NCI-H2227 (cell line): Measurements from ENCODE around the gene CNNM4.

Experiments
- DNase-seq: peaks from one replicate; lab custom pipeline; 2025; ENCODE audit not compliant: unreplicated experiment; lab: John Stamatoyannopoulos, UW

Gene CNNM4

DNA sequence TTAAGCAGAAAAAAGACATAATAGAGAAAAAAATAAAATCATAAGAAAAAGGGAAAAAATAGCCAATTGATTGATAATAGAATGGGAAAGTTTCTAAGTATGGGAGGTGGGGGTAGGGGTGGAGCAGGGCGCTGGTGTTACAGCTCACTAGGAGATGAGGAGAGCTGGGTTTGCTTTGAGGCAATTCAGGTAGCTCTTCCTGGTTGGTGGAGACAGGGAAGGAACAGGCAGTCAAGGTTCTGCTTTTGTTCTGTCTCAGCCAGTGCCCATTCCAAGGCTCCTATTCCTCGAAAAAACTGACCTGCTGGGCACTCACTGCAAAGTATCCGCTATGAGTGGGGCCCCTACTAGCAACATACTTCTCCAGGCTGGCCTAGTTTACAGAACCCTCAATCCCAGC is 1.7 kb upstream of the CNNM4 start:
- no peak for DNase-seq

DNA sequence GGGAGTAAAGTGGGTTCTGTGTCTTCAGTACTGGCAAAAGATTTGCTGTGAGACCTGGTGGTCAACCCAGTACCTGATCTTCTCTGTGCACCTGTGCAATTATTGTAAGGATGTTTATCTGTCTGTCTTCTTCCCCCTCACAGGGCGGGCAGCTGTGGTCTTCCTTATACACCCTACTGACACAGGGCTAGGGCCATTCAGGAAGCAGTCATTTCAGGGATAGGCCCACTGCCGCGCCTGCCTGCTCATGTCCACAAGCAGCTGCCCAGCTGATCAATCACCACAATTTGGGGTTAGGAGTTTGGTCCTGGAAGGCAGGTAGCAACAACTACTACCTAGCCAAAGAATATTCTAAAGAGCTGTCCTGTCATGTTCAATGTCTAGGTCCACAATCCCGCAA is 1.2 kb upstream of the CNNM4 start:
- no peak for DNase-seq

DNA sequence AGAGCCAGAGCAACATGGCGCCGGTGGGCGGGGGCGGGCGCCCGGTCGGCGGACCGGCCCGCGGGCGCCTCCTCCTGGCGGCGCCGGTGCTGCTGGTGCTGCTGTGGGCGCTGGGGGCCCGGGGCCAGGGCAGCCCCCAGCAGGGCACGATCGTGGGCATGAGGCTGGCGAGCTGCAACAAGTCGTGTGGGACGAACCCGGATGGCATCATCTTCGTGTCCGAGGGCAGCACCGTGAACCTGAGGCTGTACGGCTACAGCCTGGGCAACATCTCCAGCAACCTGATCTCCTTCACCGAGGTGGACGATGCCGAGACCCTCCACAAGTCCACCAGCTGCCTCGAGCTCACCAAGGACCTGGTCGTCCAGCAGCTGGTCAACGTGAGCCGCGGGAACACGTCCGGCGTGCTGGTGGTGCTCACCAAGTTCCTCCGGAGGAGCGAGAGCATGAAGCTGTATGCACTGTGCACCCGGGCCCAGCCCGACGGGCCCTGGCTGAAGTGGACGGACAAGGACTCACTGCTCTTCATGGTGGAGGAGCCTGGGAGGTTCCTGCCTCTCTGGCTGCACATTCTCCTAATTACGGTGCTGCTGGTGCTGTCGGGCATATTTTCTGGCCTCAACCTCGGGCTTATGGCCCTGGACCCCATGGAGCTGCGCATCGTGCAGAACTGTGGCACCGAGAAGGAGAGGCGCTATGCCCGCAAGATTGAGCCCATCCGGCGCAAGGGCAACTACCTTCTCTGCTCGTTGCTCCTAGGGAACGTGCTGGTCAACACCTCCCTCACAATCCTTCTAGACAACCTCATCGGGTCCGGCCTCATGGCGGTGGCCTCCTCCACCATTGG is 507 bp downstream of the CNNM4 start:
- DNase-seq: peak; percentile 66

DNA sequence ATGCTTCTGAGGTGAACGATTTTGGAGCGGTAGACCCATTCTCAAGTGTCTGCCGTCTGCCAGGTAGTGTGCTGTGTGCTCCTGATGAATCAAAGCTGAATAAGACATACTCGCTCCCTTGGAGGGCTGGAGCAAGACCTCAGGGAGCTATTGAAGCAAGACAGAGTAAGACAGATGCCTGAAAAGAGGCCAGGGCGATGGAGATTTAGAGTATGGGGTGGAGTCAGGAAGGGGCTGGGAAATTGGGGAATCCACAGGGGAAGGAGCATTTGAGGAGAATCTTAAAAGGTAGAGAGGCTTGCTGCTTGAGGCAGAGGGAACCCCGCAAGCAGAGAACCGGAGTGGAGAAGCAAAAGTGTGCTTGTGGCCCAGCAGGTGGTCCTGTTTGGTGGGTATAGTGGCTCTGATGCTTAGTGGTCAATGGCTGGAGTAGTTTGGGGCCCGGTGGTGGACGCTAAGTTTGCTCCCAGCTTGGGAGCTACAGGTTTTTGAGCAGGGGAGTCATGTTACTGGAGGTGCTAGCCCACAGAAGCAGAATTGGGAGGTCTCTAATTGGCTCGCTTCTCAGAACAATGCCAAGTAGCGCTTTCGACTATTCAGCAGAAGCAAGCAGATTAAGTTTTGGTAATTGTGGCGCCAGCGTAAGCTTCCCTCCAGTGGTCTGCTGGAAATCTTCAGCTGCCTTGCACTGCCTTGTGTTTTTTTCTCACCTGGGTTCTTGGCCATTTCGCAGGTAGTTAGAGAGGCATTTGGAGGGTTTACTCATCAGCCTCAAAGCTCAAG is 2.0 kb downstream of the CNNM4 start:
- no peak for DNase-seq

DNA sequence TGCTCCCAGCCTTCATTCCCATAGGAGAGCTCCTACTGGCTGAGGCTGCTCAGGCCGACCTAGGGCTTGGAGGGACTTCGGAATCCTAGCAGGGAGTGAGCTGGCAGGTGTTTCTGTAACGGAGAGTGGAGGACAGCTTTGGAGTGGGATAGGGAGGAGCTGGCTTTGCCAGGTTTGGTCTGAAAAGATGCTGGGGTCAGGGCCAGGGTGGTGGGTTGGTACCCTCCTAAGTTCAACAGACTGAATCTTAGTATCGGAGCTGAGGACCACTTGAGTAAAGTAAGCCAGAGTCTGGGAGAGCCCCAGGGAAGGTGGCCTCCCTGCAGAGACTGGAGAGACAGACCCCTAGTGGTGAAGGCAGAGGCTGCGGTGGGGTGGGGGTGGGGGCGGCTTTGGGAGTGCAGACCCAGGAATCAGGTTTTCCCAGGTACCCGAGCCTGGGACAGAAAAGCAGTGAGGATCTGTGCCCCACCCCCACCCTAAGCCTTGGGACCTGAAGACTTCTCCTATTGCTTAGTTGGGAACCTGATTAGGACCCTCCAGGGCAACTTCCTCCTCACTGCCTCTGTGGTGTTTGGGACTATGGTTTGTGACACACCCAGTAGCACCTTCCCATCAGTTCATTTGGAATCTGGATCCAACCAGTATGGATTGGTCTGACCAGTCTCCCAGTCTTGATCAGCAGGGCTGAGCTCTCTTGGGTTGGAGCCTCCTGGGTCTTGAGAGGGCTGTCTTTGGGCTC is 3.0 kb downstream of the CNNM4 start:
- no peak for DNase-seq

DNA sequence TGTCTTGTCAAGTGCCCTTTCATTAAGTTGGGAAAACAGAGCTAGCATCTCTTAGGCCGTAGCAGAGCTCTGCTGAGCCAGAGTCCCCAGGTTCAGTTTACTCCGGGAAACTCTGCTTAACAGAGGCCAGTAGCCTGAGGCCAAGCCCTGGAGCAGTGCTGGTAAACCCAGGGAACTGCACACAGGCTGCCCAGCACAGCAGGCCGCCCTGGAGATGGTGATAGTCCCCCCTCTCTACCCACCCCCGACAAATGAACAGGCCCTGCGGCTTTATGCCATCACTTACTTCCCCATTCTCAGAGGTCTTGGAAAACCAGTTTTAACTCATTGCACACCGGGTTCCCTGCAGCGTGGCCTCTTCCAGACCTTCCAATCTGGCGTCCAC is 3.5 kb downstream of the CNNM4 start:
- peak; percentile 37 for DNase-seq

DNA sequence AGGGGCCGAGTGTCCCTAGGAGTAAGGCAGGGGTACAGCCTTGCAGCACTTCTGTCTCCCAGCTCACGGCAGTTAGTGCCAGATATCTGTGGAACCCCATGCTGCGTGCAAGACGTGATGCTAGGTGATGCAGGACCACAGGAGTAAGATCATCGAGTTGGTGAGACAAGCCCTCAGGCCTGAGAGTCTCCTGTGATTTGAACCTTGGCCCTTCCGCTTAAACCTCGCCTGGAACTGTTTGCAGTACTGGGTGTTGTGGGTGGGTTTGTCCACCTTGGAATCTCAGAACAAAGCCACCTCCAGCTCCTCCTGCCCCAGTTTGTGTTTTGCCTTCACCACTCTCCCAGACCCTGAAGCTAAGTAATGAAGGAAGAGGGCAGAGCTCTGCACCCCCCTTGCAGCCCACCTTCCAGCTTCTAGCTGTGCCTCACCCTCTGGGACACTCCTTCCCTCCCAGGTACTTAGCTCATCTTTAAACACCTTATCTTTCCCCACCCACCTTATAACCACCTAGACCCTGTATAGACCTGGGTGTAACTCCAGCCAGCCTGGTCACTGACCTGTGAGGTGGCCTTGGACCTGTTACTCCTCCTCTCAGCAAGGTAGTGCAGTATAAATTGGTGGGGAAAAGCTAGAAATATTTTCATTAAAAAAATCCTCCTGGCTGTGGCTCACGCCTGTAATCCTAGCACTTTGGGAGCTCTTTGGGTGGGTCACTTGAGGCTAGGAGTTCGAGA is 6.6 kb downstream of the CNNM4 start:
- no peak for DNase-seq

DNA sequence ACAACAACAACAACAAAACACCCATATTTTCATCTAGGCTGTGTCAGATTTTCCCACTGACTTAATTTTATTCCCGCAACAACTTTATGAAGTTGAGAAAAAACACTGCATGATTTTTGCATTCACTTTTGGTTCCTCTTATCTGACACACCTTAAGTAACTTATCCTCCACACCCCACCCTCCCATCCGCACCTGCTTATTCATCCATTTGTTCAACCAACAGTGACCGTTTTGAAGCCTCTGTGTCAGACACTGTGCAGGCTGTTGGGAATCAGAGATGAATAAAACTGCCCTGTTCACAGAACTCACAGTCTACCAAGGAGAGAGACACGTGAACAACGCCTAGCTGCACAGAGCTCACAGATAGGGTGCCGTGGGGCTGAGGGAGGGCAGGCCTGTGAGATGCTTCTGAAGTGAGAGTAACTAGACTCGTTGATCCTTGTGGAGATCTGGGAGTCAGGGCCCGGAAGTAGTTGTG is 7.4 kb downstream of the CNNM4 start:
- no peak for DNase-seq

DNA sequence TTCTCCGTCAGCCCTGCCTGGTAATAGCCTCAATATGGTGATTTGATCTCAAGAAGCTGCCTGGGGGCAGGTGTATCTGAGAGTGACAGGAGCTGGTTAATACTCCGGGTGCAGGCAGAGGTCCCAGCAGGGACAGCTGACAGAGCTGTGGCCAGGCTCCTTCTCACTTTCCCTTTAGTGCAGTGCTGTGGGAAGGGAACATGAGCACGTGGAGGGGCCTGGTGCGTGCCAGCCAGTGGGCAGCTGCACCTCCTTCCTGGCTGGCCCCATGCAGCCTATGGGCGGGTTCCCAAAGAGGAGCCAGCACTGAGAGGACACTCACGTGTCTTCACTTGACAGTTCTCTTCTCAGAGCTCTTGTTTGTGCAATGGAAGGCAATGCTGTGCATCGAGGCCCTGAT is 9.1 kb downstream of the CNNM4 start:
- DNase-seq: no peak

DNA sequence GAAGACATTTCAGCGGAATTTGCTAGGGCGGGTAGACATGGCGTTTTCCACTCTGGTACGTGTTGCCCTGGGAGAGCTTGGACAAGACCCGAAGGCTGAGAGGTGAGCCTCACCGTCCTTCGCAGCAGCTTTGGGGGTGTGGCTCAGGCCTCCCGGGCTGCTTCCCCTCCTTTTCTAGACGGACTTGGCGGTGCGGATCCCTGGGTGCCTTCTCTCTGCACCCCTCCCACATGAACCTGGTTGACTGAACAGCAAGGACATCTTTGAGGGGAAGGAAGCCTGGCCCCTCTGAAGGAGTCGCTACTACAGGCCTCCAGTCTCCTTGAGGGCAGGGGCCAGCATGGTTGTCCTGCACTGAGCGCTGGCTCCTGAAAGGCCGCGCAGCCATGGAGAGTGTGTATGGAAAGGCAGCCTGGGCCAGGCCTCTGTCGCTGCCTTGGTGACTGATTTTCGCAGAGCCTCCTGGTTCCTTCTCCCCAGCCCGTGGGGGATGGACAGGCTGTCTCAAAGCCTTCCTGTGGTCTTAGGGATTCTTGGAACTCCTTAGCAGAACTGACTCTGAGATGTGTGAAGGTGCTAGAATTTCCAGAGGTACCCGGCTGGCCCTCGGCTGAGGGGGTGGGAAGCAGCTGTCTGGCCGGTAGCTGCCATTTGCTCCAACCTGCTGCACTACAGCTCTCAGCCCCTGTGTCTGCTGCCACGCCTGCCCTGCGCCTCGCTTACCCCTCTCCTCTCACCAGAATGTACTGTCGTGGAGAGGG is 9.9 kb downstream of the CNNM4 start:
- no peak for DNase-seq

DNA sequence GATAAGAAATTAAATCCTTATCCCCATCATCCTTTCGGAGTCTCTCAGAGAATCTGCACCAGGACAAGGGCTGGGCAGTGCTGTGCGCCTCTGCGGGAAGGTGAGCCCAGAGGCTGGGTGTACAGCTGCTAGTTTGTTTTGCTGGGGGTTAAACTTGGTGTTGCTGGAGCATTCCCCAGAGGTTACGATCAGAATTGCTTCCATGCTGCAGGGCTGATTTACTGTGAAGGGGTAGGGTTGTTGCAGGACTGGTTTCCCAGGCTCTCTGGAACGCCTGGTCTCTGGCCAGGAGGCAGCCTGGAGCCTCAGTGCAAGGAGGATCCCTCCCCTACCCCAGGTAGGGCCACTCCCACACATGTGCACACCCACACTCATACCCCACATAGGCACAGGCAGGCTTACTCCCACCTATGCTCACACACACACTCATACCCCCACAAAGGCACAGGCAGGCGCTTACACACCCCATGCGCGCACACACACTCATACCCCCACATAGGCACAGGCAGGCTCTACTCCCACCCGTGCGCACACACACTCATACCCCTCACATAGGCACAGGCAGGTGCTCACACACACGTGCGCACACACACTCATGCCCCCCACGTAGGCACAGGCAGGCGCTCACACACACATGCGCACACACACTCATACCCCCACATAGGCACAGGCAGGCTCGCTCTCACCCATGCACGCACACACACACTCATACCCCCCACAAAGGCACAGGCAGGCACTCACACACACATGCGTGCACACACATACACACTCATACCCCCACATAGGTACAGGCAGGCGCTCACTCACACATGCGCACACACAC is 11.3 kb downstream of the CNNM4 start:
- DNase-seq: no peak

DNA sequence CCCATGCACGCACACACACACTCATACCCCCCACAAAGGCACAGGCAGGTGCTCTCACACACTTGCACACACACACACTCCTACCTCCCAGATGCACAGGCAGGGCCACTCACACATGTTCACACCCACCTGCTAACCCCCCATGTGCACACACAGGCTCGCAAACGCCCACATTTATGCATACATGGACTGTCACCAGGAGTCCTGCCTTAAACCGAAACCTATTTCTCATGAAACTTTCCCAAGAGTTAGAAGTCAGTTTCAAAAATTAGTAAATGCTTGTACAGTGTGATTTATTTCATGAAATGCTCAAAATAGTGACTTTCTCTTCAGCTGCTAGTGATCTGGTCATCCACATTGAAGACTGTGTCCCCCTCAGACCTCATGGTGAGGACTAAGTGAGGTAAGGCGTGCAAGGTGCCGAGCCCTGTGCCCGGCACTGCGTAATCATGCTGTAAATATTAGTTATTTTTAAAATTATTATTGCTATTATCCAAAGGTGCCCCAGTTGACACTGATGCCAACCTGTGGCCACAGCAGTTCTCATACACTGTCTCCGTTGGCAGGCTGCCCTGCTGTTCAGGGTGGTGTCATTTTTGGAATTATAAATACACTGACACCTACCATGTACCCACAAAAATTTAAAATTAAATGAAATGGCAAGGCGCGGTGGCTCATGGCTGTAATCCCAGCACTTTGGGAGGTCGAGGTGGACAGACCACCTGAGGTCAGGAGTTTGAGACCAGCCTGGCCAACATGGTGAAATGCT is 12.4 kb downstream of the CNNM4 start:
- no peak for DNase-seq

DNA sequence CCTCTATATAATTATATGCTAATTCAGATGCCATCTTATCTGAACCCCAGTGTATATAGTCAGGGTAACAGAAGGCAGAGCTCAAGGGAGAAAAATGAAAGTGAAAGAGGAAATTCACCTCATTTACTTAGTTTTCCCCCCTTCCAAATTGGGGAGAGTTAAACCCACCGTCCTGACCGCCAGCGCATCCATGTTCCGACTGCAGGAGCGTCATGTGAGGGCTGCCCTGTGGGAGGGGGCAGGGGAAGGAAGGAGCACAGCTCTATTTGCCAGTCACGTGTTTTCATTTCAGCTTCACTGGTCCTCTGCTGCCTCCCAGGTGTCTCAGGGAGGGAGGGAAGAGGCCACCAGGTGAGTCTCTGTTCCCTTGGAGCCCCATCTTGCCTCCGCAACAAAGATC is 13.2 kb downstream of the CNNM4 start:
- DNase-seq: peak; percentile 30

DNA sequence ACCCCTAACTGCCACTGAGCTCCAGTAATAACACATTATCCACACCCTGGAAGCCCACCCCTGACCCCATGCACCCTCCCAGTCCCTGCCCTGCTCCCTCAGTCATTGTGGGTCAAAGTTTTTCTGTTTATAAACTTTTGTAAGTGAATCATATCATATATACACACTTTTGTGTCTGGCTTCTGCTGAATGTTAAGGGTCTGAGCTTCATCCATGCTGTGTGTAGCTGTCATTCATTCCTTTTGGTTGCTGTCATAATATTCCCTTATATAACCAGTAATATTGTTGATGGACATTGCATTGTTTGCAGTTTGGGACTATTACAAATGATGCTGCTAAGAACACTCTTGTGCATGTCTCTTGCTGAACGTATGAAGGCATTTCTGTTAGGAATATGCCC is 14.5 kb downstream of the CNNM4 start:
- no peak for DNase-seq

DNA sequence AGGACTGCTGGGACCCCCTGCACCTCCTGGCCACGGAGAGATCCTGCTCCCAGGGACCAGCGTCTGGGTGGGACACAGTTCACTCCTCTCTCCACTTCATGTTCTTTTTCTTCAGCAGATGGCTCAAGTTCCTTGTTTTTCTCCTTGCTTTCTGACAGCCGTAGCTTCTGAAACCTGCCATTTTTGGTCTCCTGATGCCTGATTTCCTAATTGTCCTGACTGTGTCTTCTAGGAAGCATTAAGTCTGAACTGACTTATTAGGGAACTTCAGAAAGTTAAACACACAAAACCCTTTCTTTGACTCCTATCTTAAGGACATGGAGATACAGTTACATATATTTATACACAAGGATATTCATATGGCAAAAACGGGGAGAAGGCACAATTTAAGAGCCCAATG is 22.7 kb downstream of the CNNM4 start:
- no peak for DNase-seq

DNA sequence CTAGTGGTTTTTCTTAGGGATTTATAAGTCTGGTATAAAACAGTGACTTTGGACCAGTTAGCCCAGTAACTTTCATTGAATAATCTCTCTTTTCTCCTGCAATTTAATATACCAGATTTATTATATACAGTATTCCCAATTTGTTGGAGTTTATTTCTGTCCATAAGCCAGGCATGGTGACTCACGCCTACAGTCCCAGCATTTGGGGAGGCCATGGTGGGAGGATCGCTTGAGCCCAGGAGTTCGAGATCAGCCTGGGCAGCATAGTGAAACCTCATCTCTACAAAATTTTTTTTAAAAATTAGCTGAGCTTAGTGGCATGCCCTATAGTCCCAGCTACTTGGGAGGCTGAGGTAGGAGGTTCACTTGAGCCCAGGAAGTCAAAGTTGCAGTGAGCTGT is 26.7 kb downstream of the CNNM4 start:
- DNase-seq: no peak

DNA sequence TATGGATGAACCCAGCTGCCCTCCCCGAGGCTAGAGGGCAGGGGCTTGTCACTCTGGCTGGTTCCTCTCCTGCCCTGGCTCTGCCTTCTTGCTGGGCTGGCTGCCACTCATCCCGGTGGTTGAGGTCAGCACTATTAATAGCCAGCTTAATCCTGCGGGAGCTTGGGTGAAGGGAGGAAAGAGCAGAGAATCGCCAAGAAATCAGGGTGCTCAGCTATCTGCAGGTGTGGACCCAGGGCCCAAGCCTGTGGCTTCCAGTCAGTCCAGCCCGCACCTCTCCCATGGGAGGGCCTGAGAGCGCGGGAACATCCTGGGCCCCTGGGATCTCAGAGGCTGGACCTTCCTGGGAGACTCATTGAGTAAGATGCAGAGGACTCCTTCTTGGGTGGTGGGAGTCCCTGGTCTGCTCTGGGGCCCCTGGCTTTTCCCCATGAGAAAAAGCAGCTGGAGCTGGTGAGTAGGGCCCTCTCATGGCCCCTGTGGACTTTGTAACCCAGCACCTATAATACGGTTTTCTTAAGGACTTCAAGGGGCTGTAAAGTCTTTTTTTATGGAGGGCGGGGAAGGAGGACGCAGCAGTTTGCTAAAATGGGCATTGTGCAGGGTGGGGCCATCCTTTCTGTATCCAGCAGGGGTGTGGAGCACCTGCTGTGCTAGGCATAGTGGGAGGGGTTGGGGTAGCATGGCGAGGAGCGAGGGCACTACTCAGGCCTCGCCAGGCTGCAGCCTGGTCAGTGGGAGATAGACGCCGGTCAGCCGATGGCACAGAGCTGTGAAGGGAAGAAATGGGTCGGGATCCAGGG is 27.9 kb downstream of the CNNM4 start:
- DNase-seq: peak; percentile 21

DNA sequence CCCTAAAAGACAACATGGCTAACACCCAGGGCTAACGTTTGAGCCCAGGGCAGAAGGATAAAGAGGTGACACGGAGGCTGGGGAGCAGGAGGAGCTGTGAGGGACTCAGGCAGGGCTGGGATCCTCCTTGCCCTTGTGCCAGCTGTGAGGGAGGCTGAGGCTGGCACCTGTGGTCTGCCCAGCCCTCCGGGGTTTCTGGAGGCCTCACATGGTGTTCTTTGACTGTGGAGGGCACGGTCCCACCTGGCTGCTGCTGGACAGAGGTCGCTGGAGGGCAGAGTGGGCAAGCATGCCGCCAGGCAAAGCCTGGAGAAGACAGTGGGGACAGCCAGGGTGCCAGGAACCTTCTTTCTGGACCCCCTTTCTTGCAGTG is 28.5 kb downstream of the CNNM4 start:
- no peak for DNase-seq
